GM10266 (cell line): ENCODE measurements around the gene ZNF654.

Experiments used
- DNase-seq: peaks from one replicate; pipeline ENCODE4 v3.0.0; 2012; ENCODE audit errors: extremely low spot score
- CTCF ChIP-seq: IDR thresholded peaks from 2 replicates; pipeline ENCODE4 v1.5.1; 2012; ENCODE audit warnings: mild to moderate bottlenecking, low read depth; ENCODE audit not compliant: control insufficient read depth, insufficient read depth; ENCODE audit errors: missing control alignments

ZNF654 gene

GRCh38 chr3:88084097-88084501 is 25.0 kb downstream of the ZNF654 start:
- DNase-seq: no peak
- TF ChIP-seq CTCF: no peak

- no peak for DNase-seq
- no peak for TF ChIP-seq CTCF
Measured at GRCh38 chr3:88090681-88091080, 31.6 kb downstream of the ZNF654 start.

DNA sequence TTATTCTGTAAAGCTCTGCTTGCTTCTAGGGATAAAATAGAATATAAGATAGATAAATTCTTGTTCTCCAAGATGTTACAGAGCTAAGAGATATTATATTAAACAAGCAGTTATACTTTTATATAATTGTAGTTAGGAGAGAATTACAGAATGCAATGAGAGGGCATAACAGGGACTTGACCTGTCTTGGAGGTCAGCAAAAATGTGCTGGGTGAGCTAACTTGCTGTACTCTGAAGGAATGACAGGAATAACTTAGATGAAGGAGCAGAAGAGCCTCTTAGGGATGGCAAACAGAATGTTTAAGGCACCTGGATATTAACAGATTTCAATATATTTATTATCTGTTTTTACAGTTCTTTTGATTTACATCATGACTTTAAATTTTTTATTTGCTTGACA is 33.2 kb downstream of the ZNF654 start:
- no peak for DNase-seq
- TF ChIP-seq CTCF: no peak

DNA sequence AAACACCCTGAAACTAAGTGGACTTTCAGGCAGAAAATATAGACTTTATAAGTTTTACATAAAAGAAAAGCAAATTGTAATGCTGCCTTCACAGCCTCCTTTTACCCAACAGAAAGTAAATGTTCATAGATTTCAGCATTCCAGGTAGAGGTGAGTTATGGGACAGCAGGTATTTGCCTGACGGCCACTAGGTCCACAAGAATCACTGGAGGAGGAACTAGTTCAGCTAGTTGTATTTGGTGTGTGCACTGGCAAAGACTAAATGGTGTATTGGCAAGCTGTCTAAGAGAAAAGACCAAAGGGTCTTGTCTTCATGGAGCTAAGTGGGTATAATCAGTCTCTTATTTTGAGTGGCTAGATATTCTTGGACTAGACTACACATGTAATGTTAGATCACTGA is 34.2 kb downstream of the ZNF654 start:
- no peak for TF ChIP-seq CTCF
- DNase-seq: no peak

DNA sequence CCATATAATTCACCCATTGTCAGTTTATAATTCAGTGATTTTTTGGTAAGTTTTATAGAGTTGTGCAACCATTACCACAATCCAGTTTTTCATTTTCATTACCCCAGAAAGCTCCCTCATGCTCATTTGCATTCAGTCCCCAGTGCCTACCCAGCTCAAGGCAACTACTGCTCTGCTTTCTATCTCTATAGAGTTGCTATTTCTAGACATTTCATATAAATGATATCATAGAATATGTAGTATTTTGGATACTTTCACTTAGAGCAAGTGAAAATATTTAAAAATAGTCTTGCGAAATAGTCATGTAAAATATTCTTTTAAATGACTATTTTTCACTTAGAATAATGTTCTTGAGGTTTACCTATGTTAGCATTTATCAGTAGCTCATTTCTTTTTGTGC is 42.1 kb downstream of the ZNF654 start:
- no peak for TF ChIP-seq CTCF
- DNase-seq: no peak

GRCh38 chr3:88105325-88105724 is 46.3 kb downstream of the ZNF654 start:
- TF ChIP-seq CTCF: no peak
- DNase-seq: no peak

- no peak for TF ChIP-seq CTCF
Measured at GRCh38 chr3:88112289-88112688, 53.2 kb downstream of the ZNF654 start.

More at GRCh38 chr3:88112289-88112688, 53.2 kb downstream of the ZNF654 start:
- no peak for DNase-seq
